Erythroblast (primary cell): Measurements from ENCODE around the gene CNNM2.

Experiments used
- GATA1 ChIP-seq: IDR thresholded peaks from 2 replicates; pipeline ENCODE4 v1.6.1; 2011; ENCODE audit warnings: low read depth, mild to moderate bottlenecking, control low read depth, low read length, moderate library complexity
- POLR2A ChIP-seq: IDR thresholded peaks from 2 replicates; pipeline ENCODE4 v1.6.1; 2011; ENCODE audit warnings: mild to moderate bottlenecking, low read length

DNA sequence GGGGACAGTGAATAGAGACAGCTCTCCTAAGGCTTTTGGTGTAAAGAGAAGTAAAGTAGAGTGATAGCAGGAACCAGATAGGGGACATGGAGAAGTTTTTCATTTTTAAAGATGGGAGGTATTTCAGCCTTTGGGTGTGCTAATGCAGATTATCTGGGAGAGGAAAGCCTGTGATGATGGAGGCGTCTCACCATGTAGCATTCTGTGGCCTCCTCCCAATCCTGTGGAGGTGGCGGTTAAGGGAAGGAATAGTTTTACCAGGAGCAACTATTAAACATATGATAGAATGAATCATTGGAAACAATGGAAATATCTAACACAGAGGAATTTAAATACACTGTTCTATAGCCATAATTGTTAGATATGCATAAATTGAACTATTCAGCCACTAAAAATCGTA lies 101.3 kb downstream of the CNNM2 start:
- TF ChIP-seq POLR2A (no peak), GATA1 (no peak)
